ENCODE measurements around the gene CCDC90B. TPM values are rescaled to one million over a fixed set of nuclear protein-coding genes. Genes with fewer than 3 reads are reported as not detected.

CCDC90B gene
- total RNA-seq, 1 experiment from 2014 or later = 35.9 TPM

- Histone ChIP-seq H3K23ac (ENCODE audit: insufficient read length, low read depth, low read length) (no peak overlapping the region), H4K20me1 (ENCODE audit: control insufficient read depth, insufficient read depth, insufficient read length) (no peaks in the 10 kb centered on the region), H3K4me1 (ENCODE audit: insufficient read depth, low read length) (no peaks in the 10 kb centered on the region), H2BK20ac (ENCODE audit: low read depth, low read length, poor library complexity, severe bottlenecking) (no peak overlapping the region), H3K23me2 (ENCODE audit: insufficient read length, low read depth, low read length, poor library complexity, severe bottlenecking) (no peaks in the 10 kb centered on the region), H3K27ac (ENCODE audit: insufficient read length, low read depth, low read length) (no peak overlapping the region), H3K4me2 (ENCODE audit: insufficient read depth, insufficient read length, low read length) (no peak overlapping the region), H3K9me3 (ENCODE audit: control insufficient read depth, low read depth, low read length) (no peaks in the 10 kb centered on the region), H2BK120ac (ENCODE audit: low read depth, low read length, poor library complexity, severe bottlenecking) (no peak overlapping the region), H3K27me3 (ENCODE audit: insufficient read depth, low read length) (no peaks in the 10 kb centered on the region), H3K18ac (ENCODE audit: insufficient read length, low read depth, low read length) (no peak overlapping the region), H2AFZ (ENCODE audit: low read length) (no peak overlapping the region), H2BK5ac (ENCODE audit: insufficient read length, low read length) (no peak overlapping the region), H3K79me1 (ENCODE audit: insufficient read depth, low read depth, low read length, poor library complexity, severe bottlenecking) (no peaks in the 10 kb centered on the region), H3K79me2 (ENCODE audit: insufficient read depth, low read length) (no peaks in the 10 kb centered on the region), H2AK5ac (ENCODE audit: insufficient read length, low read length) (no peak overlapping the region), H3K56ac (ENCODE audit: insufficient read length, low read depth, low read length) (no peak overlapping the region), H3K14ac (ENCODE audit: insufficient read depth, low read length) (no peak overlapping the region), H4K5ac (ENCODE audit: insufficient read length, low read depth, low read length) (no peak overlapping the region), H2BK12ac (ENCODE audit: insufficient read length, low read depth, low read length) (no peak overlapping the region), H4K91ac (ENCODE audit: insufficient read length, low read depth, low read length) (no peak overlapping the region), H4K8ac (replicated peaks; ENCODE audit: insufficient read length, low read depth, low read length) (no peak overlapping the region), H3T11ph (ENCODE audit: low read length) (no peak overlapping the region), H3K9ac (ENCODE audit: extremely low read depth, insufficient read length, low read length) (no peak overlapping the region), H2BK15ac (ENCODE audit: low read depth, low read length) (no peak overlapping the region), H3K4ac (ENCODE audit: low read depth, low read length) (no peak overlapping the region)
- Mint-ChIP-seq H3K4me3 (no peak overlapping the region), H3K4me1 (peaks cover 4 to 8% of the 10 kb centered on the region in 2 experiments; a peak in 3 of 4 replicates), H3K27me3 (ENCODE audit: low read depth) (no peaks in the 10 kb centered on the region), H3K9me3 (no peaks in the 10 kb centered on the region), H3K36me3 (ENCODE audit: insufficient read depth in 1 of 3, low read depth in 3 of 3) (peaks cover 6 to 43% (median 31%) of the 10 kb centered on the region in 3 experiments; a peak in 6 of 7 replicates), H3K27ac (no peak overlapping the region)
- DNase-seq = no peak
- no peak for TF ChIP-seq CTCF (conservative IDR thresholded peaks at IDR 0.05)
Measured at GRCh38 chr11:83278351-83278750, 7.8 kb downstream of the CCDC90B start.
